Glomerular visceral epithelial cell (primary cell): ENCODE results near the gene OR51F2.
"Not testable (repeated sequence)": the region's sequence is repeated elsewhere in the genome, so short reads cannot be mapped to it uniquely, and the experiment has no call there.

ENCODE experiments used
- DNase-seq: peaks from one replicate; pipeline ENCODE4 v3.0.0-alpha.2; 2016; ENCODE audit errors: extremely low spot score

OR51F2 gene, protein sequence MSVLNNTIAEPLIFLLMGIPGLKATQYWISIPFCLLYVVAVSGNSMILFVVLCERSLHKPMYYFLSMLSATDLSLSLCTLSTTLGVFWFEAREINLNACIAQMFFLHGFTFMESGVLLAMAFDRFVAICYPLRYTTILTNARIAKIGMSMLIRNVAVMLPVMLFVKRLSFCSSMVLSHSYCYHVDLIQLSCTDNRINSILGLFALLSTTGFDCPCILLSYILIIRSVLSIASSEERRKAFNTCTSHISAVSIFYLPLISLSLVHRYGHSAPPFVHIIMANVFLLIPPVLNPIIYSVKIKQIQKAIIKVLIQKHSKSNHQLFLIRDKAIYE

DNA sequence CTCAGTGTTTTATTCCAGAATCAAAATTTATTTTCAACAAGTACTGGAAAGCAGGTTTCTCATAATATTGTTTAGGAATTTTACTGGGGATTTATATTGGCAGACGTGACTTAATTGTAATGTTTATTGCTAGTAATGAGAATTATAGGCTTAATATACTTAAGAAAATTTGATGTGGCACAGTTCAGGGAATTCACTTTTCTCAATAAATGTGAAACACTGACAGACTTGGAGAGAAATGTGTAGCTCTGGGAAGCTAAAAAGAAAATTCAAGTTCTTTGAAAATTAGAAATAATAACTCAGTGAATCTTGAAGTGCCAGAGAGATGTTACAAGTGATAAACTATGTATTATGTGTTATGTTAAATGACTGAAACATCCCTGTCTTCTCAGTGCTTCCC is at the start of gene OR51F2:
OR51F2 (plus strand) TSS at position 301 of the 400 bp plus-strand sequence. CDS start 101 bp downstream, outside the sequence.
- DNase-seq, result no peak

DNA sequence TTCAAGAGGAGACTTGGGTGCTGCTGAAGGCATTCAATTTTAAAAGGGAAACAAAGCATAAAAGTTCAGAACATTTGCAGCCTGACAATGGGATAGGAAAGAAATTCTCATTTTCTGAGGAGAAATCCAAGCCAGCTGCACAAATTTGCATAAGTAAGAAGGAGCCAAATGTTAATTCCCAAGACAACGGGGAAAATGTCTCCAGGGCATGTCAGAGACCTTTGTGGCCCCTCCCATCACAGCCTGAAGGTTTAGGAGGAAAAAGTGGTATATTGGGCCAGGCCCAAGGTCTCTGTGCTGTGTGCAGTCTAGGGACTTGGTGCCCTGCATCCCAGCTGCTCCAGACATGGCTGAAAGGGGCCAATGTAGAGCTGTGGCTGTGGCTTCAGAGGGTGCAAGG is 38.7 kb upstream of the OR51F2 start:
- DNase-seq, result no peak

DNA sequence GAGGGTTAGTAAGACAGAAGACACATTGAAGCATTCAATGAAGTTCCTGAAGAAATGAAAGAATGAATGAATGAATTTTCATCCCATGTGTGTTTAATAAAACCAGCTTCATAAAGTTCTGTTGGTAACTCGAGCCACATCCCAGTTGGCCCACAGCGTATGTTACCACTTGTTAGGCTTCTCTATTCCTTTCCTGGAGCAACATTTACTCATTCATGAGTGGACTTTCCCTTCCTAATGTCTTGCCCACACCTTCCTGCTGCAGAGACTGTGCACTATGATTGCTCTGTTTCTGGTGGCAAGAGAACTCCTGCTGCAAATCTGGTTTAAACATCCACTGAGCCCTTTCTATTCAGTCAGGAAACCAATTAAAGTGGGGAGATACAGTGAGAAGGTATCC is 23.9 kb upstream of the OR51F2 start:
- DNase-seq, result no peak

DNA sequence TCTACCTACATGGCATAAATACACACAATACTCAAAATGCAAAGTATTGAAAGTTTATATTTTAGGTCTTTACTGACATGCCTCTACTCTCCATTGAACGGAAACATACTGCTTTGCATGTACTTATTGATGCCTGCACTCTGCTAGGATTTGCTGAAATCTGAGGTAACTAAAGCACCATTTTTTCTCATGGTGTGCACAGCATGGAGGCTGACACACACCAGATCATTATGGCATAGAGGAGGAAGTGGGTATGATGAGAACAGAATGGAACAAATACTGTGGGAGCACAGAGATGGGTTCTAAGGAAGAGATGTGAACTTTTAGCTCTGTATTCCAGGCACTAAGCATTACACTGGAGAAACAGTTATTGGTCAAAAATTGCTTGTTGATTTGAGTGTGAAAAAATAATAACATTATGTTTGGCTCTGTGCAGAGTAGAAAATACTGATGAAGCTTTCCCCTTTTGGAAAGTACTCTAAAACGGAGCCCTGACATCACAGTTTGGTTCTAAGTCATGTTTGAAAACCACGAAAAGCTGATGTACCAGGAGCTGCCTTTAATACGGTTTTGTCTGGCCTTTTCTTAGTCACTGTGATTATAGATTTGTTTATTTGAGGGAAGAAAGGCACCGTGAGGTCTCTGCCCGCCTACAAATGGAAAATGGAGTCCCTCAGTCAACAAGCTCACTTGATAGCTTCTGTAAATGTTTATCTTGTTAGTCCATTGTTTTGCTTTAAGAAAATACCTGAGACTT is 22.5 kb upstream of the OR51F2 start:
- DNase-seq, result no peak

DNA sequence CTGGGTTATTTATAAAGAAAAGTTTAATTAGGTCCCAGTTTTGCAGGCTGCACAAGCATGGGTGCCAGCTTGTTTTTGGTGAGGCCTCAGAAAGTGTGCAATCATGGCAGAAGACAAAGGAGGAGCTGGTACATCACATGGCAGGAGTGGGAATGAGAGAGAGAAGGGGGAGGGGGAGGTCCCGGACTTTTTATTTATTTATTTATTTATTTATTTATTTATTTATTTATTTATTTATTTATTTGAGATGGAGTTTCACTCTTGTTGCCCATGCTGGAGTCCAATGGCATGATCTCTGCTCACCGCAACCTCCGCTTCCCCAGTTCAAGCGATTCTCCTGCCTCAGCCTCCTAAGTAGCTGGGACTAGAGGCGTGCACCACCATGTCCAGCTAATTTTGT is 19.8 kb upstream of the OR51F2 start:
- DNase-seq, result not testable (repeated sequence)

DNA sequence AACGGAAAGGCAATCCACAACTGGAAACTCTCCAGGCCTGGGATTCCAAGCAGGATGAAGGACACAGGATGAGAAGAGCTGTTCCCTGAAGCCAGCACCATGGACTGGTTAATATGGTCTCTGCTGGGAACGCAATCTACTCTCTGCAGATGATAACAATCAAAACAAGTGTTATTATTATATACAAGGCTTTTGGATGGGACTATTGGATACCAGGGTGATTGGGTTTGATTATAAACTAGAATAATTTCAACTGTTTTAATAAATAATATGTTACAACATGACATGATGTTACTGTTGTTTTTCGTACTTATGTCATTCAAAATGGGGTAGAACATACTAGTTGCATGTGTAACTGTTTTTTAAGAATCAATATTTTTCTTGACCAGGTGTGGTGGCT is 16.8 kb upstream of the OR51F2 start, which contains the start of gene OR52R1:
OR52R1 (minus strand) TSS at position 101 of the 400 bp plus-strand sequence; CDS start at position 101, 0 bp downstream.
- no peak for DNase-seq

DNA sequence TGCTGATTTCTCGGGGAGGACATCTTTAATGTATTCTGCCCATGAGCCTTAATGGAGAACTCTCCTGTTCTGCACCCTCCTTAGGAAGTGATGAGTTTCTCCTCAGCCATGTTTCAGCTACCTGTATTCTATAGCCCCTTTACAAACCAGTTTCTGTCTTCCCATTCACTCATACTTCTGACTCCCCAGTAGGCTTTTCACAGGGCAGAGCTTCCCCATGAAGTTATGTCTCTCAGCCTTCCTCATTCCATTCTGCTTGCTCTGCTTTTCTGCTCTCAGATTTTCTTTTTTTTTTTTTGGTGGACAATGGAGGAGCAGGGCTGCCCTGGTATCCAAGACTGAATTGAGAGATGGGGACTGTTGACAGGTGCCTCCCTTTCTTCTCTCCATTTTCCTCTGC is 12.6 kb upstream of the OR51F2 start:
- no peak for DNase-seq

DNA sequence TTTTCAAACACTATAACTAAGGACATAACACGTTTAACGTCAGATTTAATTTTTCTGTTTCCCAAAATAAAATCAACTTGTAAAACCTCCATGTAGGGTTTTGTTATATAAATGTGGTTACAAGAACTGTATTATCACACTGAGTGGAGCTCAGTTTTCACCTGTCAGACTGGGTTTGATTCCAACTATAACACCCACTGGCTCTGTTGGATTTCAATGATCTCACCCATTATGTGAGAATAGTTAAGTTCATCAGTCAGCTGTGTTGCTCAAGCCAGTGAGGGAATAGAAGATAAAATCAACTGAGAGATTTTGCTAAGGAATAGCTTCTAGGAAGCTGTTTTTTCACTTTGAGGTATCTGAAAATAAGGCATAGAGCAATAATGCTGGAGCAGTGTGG is 11.9 kb upstream of the OR51F2 start:
- no peak for DNase-seq

DNA sequence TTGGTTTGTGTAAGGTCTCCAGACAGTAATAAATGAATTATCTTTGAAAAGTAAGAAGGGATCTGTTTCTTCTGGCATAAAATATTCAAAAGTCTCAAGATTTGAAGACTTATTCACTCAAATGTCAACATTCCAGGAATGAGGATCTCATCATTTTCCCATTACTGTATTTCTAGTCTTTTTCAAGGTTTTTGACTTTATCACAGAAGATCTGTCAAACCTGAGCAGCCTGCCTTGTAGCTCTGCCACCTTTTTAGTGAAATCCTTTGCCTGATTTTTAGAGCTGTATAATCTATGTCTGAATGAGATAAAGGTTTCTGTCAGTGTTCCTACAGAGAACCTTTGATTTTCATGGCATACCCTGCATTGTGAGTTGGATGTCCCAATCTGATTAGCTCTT is 4.0 kb downstream of the OR51F2 start:
- no peak for DNase-seq

DNA sequence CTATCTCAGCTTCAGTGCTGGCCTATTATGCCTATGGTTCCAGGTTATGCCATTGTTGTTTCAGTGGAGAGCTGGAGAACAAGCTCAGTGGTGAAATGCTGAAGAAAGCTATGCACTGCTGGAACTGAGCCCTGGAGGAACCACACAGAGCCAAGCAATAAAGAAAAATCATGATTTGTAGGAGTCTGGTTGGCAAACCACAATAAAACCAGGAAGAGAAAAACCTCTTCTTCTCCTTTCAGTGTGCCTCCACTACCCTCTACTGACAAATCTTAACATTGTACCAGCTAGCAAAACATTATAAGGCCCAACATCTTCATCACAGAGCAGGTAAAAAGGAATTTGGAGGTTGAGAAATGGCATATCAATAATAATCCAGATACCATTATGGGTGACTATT is 5.3 kb downstream of the OR51F2 start:
- peak; percentile 0 for DNase-seq

DNA sequence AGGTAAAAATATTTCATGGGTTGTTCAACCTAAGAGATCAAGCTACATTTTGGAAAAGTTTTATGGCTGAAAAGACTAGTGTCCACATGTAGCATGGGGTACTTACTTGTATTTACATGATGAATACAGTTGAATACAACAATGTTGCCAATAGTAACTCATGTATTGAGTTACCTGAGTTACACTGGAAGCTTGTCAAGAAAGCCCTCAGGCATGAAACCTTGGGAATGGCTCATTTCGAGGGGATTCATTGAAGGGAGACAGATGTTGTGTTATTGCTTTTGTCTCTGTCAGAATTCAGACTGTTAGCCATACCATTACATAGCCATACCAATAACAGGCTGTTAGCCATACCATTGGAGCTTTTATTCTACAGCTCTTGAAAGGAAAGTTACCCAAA is 9.2 kb downstream of the OR51F2 start:
- no peak for DNase-seq

DNA sequence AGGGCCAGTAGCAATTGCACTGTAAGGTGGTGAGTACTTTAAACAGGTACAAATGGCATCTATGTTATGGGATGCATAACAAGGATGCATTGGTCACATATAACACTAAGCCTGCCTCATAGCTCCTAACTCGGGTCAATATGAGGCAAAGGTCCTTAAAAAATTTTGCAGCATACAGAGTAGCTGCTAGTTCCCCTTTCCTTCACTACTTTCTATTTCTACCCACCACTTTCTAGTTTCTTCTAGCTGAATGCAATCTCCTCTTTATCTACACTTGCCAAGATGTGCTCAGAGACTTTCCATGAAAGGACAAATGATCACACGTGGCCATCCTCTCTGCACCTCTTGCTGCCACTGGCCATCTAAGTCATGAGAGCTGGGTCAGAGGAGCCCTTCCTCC is 9.8 kb downstream of the OR51F2 start:
- no peak for DNase-seq

DNA sequence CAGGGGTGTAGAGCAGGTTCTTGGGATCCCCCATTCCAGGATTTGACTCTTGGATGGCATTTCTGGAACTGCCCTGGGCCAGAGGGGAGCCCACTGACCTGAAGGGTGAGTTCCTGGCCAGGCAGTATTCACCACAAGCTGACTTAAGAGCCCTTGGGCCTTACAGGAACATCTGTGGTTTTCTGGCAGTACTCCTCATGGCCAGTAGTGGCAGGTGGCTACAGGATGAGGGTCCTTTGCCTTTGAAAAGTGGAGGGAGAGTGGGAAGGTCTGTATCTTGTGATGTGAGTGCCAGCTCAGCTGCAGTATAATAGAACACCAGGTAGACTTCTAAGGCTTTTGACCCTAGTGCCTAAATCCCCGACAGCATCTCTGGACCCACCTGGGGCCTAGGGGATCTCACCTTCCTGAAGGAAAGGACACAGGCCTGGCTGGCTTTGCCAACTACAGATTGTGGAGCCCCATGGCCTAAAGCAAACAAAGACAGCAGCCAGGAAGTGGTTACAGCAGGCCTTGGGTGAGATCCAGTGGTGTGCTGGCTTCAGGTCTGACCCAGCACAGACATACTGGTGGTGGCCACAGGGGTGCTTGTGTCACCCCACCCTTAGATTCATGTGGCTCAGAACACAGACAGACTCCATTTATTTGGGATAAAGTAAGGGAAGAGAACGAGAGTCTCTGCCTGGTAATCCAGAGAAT is 18.9 kb downstream of the OR51F2 start:
- DNase-seq, result no peak

DNA sequence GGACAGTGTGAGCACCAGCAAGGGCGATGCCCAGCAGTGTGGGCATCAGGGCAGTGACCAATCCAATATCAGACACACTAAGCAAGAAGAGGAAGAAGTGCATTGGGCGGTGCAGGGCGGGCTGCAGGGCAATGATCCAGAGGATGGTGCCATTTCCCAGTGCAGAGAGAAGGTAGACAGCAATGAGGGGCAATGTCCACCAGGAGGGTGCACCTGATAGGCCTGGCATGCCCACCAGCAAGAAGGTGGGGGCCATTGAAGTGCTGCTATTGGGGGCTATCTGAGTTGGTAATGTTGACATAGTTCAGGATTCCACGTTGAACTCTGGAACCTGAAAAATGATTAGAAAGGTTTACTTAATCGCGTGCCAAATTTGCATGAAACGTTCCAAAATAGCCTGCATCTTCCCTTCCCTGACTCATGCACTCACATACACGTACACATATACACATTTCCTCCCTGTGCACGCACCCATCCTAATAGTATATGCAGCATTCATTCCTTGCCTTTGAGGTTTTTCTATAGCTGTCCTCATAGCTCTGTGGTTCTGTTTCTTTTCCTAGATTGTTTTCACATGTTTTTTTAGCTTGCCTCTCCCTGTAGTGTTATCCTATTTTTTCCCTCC is 27.9 kb downstream of the OR51F2 start, which contains the start of gene OR51S1:
OR51S1 (minus strand) TSS at position 301 of the 625 bp plus-strand sequence; CDS start at position 301, 0 bp downstream.
- DNase-seq, result no peak

DNA sequence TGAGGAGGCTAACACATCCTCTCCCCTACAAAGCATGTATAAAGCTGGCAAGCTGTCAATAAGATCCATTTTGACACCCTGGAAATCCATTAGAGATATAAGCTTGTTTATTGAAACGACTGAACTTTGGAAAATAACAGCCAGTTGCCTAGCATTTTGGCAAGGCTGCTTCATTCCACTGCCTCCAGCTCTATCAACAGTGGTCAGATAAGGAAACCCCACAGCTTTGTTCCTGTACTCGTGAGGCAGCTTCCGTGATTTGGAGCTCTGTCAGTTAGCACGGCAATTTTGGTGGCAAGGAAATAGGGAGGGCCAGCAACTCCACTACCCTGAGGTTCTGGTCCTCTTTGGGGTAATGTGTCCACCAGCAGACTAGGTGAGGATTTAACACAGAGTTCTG is 29.9 kb downstream of the OR51F2 start:
- no peak for DNase-seq

DNA sequence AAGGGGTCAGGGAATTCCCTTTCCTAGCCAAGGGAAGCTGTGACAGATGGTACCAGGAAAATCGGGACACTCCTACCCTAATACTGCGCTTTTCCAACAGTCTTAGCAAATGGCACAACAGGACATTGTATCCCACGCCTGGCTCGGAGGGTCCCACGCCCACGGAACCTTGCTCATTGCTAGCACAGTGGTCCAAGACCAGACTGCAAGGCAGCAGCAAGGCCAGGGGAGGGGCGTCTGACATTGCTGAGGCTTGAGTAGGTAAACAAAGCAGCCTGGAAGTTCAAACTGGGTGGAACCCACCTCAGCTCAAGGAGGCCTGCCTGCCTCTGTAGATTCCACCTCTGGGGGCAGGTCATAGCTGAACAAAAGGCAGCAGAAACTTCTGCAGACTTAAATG is 33.2 kb downstream of the OR51F2 start:
- DNase-seq, result not testable (repeated sequence)

DNA sequence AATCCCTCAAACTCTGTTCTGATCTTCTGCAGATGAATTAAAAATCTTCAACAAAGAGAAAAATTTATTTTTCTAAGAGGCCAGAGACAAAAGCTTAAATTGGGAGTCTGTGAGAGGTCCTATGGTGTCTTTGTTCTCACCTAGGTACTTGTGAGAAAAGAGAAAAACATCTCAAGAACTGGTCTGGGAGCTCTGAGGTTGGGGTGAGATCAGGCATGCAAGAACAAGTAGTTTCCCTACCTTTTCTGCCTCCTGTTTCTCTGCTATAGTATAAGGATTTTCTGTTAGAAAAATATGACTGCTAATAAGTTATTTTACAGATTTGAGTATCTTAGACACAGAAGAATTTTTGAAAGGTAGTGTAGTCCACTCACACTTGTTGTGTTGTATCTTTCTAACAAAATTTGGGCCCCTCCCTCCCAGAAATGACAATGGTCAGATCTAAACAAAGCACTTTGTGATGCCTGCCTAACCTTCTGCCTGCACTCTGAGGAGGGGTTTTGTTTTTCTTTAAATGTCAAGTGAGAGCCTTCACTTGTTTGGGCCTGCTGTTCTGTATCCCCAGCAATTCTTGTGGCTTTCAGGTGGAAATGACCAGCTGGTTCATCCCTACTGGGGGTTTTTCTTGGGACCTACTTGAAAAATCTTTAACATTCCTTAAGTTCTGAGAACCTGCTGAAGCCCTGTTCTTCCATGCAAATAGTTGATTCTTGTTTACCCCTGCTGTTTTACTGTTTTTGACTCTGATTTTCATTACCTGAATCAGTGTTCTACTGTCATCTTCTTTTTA is 41.5 kb downstream of the OR51F2 start:
- DNase-seq, result no peak

DNA sequence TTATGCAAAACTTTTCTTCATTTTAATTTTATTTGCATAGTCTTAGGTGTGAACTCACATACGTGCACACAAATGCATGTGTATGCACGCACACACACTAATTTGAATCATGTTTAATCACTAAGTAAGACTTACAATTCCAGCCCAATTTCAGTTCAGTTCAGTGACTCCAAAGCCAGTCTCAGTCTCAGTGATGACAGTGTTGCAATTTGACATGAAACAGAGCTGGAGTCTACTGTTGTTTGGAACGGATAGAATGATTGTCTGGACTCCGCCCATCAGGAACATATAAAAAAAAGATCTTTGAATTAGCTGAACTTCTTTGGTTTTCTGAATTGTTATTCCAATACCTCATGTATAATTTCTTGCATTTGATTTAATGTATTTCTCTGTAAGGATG is 42.8 kb downstream of the OR51F2 start:
- DNase-seq, result no peak

DNA sequence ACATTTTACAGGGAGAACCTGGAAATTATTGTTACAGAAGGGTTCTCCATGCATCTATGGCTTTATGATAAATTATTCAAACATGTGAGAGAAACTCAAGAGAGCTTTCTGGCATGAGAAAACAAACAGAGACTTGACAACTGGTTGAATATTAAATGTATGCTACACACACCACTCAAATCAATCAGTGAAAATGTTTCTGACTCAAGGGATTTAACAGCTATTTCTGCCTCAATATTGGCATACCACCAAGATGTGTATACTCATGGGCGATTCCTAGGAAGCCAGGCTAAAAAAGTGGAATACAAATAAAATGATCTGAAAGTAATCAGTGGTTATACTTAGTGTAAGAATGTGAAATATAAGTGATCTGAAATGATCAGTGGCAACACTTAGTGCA is 44.7 kb downstream of the OR51F2 start:
- no peak for DNase-seq
